Breast epithelium (tissue), 4 donors: ENCODE data around the gene RPL12. TPM values are rescaled to one million over a fixed set of nuclear protein-coding genes. Genes with fewer than 3 reads are reported as not detected.

Source experiments
- DNase-seq, 2 donors: peaks; one replicate each; pipeline ENCODE4 v3.0.0-alpha.2; 2019; ENCODE audit warnings: low spot score in 2 of 2
- H3K27ac ChIP-seq, 2 donors: fragments of 200-600 bp; sonication (generic) in 1 of 2; one replicate each; pipeline ENCODE4 v1.5.1; 2016 to 2019; ENCODE audit warnings: mild to moderate bottlenecking in 1 of 2
- H3K27me3 ChIP-seq, 2 donors: fragments of 200-600 bp; sonication (generic) in 1 of 2; one replicate each; pipeline versions ENCODE4 v1.5.1 to v1.6.0; 2017 to 2019; ENCODE audit warnings: control low read depth in 1 of 2, mild to moderate bottlenecking in 1 of 2
- H3K36me3 ChIP-seq: fragments of 200-600 bp; one replicate; pipeline ENCODE4 v1.5.1; 2019
- H3K4me1 ChIP-seq, 2 donors: fragments of 200-600 bp; sonication (generic); one replicate each; pipeline ENCODE4 v1.5.1; 2016 to 2019; ENCODE audit warnings: control low read depth in 1 of 2
- H3K4me3 ChIP-seq, 3 donors: fragments of 200-600 bp; sonication (generic); 1 replicate in 2 of 3; 2 replicates in 1 of 3; pipeline ENCODE4 v1.5.1; 2016 to 2019; ENCODE audit warnings: mild to moderate bottlenecking in 3 of 3, moderate library complexity in 2 of 3
- H3K9me3 ChIP-seq, 2 donors: fragments of 200-600 bp; sonication (generic) in 1 of 2; one replicate each; pipeline ENCODE4 v1.5.1; 2016 to 2019; ENCODE audit warnings: control low read depth in 1 of 2
- CTCF ChIP-seq, 3 donors: fragments of 450-650 bp; IDR thresholded peaks; one replicate each; pipeline ENCODE4 v1.5.1; 2016 to 2017; ENCODE audit warnings: antibody characterized with exemption in 3 of 3, mild to moderate bottlenecking in 3 of 3, moderate library complexity in 3 of 3
- POLR2A ChIP-seq: fragments of 450-650 bp; IDR thresholded peaks from one replicate; pipeline ENCODE4 v1.6.1; 2016; ENCODE audit warnings: antibody characterized with exemption, mild to moderate bottlenecking, moderate library complexity
- POLR2AphosphoS5 ChIP-seq, 3 donors: sonication (generic); formaldehyde crosslinking; IDR thresholded peaks; one replicate each; pipeline ENCODE4 v1.6.1; 2017; ENCODE audit warnings: antibody characterized with exemption in 3 of 3
- intact Hi-C: fragments of 100-400 bp; cut with DNase I; formaldehyde crosslinking; loops from one replicate; pipeline ENCODE4 v1.15.1; 2023; ENCODE audit warnings: low total_unique reads
- total RNA-seq, 3 donors: library from RNA; depleted of rRNA; stranded (reverse); fragments of >200 nt; gene quantifications; one replicate each; pipeline ENCODE4 v1.1.0, GENCODE V29; 2016

Gene RPL12
- total RNA-seq, 3 donors from 2014 or later = 2,790 to 3,232 (median 3,032) TPM

GRCh38 chr9:127451608-127451857 lies 327 bp upstream of the RPL12 start:
- H3K4me1 ChIP-seq = peaks cover 0 to 5% of the 10 kb centered on the region in 2 donors
- H3K27me3 ChIP-seq = no peaks in the 10 kb centered on the region
- no peak for DNase-seq
- H3K36me3 ChIP-seq = peaks cover 8% of the 10 kb centered on the region
- no peaks in the 10 kb centered on the region for H3K9me3 ChIP-seq
- peak overlapping the region; percentile 81 to 90 (median 88) for H3K4me3 ChIP-seq
- peak overlapping the region; percentile 96 to 97 for H3K27ac ChIP-seq
- intact Hi-C loops = loop anchor here (10.0 kb wide), 1 partner anchor 57 kb away; the partner anchor contains the start of gene SLC2A8
- TF ChIP-seq POLR2AphosphoS5 (IDR thresholded peaks at IDR 0.05) (no peak), CTCF (IDR thresholded peaks at IDR 0.05) (no peak), POLR2A (no peak)

GRCh38 chr9:127450243-127450760 lies 904 bp downstream of the RPL12 start:
- intact Hi-C loops = loop anchor here (10.0 kb wide), 1 partner anchor 56 kb away; the partner anchor contains the start of gene SLC2A8
- Histone ChIP-seq H3K4me1 (peaks cover 0 to 5% of the 10 kb centered on the region in 2 donors), H3K9me3 (no peaks in the 10 kb centered on the region), H3K4me3 (peak overlapping the region; percentile 81 to 90 (median 88)), H3K36me3 (peaks cover 8% of the 10 kb centered on the region), H3K27me3 (no peaks in the 10 kb centered on the region), H3K27ac (peak overlapping the region; percentile 96 to 97)
- no peak for DNase-seq
- TF ChIP-seq CTCF (IDR thresholded peaks at IDR 0.05) = no peak
- TF ChIP-seq POLR2AphosphoS5 (IDR thresholded peaks at IDR 0.05) = no peak
- TF ChIP-seq POLR2A = no peak

- intact Hi-C loops = loop anchor here (10.0 kb wide), 1 partner anchor 1525 kb away; no protein-coding TSS in a partner anchor
- Histone ChIP-seq H3K27me3 (no peaks in the 10 kb centered on the region), H3K36me3 (peaks cover 11% of the 10 kb centered on the region), H3K4me1 (peaks cover 0 to 5% of the 10 kb centered on the region in 2 donors), H3K9me3 (no peaks in the 10 kb centered on the region), H3K27ac (peak overlapping the region; percentile 96 to 97), H3K4me3 (peak overlapping the region; percentile 81 to 90 (median 88))
- no peak for TF ChIP-seq POLR2A
- no peak for TF ChIP-seq CTCF (IDR thresholded peaks at IDR 0.05)
- TF ChIP-seq POLR2AphosphoS5 (IDR thresholded peaks at IDR 0.05) = no peak
- no peak for DNase-seq
Observed at GRCh38 chr9:127449332-127449966, 1.8 kb downstream of the RPL12 start.

- Histone ChIP-seq H3K9me3 (peaks cover 0 to 3% of the 10 kb centered on the region in 2 donors), H3K27me3 (no peaks in the 10 kb centered on the region), H3K4me1 (peaks cover 0 to 5% of the 10 kb centered on the region in 2 donors), H3K27ac (peak overlapping the region; percentile 4 to 97), H3K36me3 (peaks cover 12% of the 10 kb centered on the region), H3K4me3 (peak overlapping the region in 1 of 3 donors; percentile 81)
- TF ChIP-seq POLR2A (no peak), POLR2AphosphoS5 (IDR thresholded peaks at IDR 0.05) (no peak), CTCF (IDR thresholded peaks at IDR 0.05) (no peak)
- intact Hi-C loops = loop anchor here (10.0 kb wide), 1 partner anchor 1527 kb away; no protein-coding TSS in a partner anchor
- DNase-seq = no peak
Observed at GRCh38 chr9:127448112-127448805, 2.9 kb downstream of the RPL12 start.
